Measurements from ENCODE around the gene ZNF407.

The ZNF407 gene

GRCh38 chr18:74679006-74679678 lies 81.5 kb downstream of the ZNF407 start:
- DNase-seq (ENCODE audit: low read depth): no peak

DNA sequence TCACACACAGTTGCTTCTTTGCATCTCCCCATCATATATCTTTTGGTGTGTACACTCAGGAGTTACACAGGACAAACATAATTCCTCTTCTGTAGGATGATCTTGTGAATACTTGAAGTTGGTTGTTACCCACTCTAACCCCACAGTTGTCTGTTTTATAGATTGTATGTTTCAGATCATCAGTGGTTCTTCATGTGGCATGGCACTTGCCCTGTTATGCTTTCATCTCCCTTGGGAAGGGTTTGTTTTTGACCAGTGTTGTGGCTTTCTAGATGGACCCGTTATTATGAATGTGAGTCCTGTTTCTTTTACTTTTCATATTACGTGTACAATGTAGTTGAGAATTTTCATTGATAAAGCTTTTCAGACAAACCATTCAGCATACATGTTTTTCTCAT lies 82.0 kb downstream of the ZNF407 start:
- no peak for DNase-seq (ENCODE audit: low read depth)

DNA sequence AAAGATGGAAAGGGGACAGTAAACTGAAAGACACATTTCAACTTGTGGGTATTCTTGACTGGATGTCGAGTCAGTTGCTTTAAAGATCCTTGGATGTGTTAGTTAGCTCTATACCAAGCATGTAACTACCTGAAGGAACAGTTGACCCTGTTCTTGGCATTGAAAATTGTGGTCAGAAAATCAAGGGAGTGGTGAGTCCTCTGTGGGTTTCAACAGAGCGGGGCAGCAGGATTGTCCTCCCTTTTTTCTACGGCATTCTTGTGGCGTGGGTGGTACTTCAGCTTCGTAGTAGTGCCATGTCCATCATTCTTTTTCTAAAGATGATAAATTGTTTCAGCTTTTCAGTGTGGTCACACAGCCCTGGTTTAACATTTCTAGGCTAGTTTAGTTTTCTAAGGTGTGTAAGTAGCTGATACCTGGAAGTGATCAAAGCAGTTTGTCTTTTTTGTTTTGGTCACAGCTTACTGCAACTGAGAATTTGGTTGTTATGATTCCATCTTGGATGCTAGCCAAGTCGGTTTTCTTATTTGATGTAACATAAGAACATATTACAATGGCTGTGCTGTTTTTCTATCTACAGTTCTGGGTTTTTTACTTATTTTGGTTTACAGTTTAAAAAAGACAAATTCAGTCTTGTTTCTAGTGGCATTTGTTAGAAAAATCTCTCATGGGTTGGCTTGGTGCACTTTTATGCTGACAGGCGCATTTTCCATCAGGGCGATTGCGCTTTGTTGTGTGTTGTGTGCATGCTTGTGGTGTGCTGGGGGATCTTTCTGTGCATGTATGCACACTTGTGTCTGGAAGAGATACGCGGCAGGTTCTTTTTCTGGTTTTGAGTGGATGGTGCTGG lies 84.7 kb downstream of the ZNF407 start:
- DNase-seq (ENCODE audit: low read depth): no peak

- DNase-seq (ENCODE audit: low read depth): no peak
Observed at GRCh38 chr18:74682991-74683297, 85.3 kb downstream of the ZNF407 start.

- DNase-seq (ENCODE audit: low read depth): no peak
Observed at GRCh38 chr18:74683573-74683972, 85.9 kb downstream of the ZNF407 start.

GRCh38 chr18:74689251-74689650 lies 91.6 kb downstream of the ZNF407 start:
- no peak for DNase-seq (ENCODE audit: low read depth)

GRCh38 chr18:74692367-74693013 lies 94.8 kb downstream of the ZNF407 start:
- DNase-seq (ENCODE audit: low read depth): no peak

GRCh38 chr18:74694436-74694835 lies 96.8 kb downstream of the ZNF407 start:
- no peak for DNase-seq (ENCODE audit: low read depth)

- DNase-seq (ENCODE audit: low read depth): no peak
Observed at GRCh38 chr18:74695170-74695569, 97.5 kb downstream of the ZNF407 start.

- no peak for DNase-seq (ENCODE audit: low read depth)
Observed at GRCh38 chr18:74698881-74699280, 101.2 kb downstream of the ZNF407 start.

DNA sequence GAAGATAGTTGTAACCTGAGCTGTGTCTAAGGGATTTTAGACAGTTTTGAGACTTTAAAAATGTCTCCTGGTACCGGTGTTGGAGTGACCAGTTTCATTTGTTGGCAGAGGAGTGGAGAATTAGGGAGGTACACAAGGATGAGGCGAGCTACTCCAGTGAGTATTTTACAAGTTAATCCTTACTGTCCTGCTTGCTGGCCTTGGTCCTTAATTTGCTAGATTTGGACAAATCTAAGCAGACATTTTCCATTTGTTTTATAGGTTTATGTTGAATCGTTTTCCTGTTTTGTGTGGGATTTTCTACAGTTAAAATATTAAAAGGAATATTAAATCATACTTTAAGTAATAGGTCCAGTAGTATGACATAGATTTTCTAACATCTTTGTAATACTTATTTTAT lies 101.8 kb downstream of the ZNF407 start:
- no peak for DNase-seq (ENCODE audit: low read depth)

- no peak for DNase-seq (ENCODE audit: low read depth)
Observed at GRCh38 chr18:74702950-74703349, 105.3 kb downstream of the ZNF407 start.

DNA sequence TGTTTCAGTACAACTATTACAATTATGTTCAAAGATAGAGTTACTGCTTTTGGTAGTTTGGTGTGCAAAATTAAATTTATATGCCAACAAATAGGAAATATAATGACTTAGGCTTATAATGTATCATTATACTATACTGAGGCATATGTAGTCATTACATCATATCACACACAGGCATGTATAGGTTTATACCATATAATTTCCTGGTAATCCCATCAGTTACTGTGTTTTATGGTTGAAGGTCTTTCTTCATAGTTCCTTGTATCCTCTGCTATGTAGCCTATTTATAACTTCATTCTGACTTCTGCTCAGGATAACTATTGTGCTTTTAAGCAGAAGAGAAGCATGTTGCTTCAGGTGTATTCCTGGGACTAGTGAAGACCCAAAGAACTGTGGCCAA lies 110.5 kb downstream of the ZNF407 start:
- DNase-seq (ENCODE audit: low read depth): no peak

GRCh38 chr18:74709452-74709851 lies 111.8 kb downstream of the ZNF407 start:
- no peak for DNase-seq (ENCODE audit: low read depth)

- no peak for DNase-seq (ENCODE audit: low read depth)
Observed at GRCh38 chr18:74714120-74714519, 116.5 kb downstream of the ZNF407 start.

- DNase-seq (ENCODE audit: low read depth): no peak
Observed at GRCh38 chr18:74714791-74715190, 117.1 kb downstream of the ZNF407 start.

- no peak for DNase-seq (ENCODE audit: low read depth)
Observed at GRCh38 chr18:74715306-74715705, 117.6 kb downstream of the ZNF407 start.

DNA sequence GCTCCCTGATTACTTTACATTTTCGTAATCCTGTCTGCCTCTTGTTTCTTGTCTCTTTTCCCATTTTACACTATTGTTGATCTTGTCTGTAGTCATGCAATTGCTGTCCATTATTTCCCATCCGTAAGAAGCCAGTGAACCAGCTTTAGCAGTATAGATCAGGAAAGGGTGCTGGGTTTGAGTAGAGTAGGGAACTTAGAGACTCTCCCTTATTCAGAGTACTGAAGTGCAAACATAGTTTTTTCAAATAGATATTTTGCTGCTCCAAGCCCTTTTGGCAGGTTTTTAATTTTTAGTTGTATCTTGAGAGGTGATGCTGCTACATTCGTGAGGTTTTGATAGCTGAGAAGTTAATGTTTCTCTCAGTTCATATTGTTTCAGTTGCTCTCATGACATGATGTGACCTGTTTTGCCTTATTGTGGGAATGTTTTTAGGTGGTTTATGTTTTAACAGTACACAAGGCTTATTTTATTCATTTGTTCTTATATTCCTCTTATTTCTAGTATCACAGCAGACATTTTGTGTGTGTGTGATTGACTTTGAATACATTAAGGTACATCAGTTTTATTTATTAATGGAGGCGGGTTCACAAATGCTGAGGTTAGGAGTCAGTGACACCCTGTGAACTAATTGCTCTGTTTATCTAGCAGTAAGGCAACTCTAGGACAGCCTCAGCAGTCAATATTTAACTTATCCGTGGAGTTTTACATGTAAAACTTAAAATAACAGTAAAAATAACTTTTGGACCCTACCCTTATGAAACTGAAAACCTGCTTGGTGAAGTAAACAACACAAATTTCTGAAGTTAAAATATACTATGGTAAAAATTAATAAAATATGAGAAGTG lies 118.4 kb downstream of the ZNF407 start:
- no peak for DNase-seq (ENCODE audit: low read depth)

DNA sequence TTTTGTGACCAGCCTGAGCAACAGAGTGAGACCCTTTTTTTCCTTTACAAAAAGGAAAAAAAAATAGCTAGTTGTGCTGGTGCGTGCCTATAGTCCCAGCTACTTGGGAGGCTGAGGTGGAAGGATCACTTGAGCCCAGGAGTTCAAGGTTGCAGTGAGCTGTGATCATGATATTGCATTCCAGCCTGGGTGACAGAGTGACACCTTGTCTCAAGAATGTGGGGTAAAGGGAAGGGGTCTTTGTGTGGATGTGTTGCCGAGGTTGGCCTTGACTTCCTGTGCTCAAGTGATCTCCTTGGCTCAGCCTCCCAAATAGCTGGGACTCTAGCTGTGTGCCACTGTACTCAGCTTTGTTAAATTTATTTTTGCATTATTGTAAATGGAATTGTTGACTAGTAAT lies 120.6 kb downstream of the ZNF407 start:
- DNase-seq (ENCODE audit: low read depth): no peak

DNA sequence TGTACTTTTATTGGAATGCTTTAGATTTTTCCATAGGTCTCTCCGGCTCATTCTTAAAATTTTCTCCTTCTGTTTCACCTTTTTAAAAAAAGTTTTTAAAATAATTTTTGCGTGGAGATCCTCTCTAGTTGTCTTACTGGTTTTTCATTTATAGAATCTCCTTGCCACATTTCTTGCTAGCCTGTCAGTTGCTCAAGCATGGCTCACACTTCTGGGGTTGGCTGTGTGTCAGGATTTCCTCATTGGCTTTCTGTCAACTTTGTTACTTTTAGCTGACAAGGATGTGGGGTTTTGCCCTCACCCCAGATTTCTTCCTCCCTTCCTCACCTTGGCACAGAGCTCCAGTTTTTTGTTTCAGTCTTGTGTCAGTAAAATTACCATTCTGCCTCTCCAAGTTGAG lies 124.6 kb downstream of the ZNF407 start:
- DNase-seq (ENCODE audit: low read depth): no peak

DNA sequence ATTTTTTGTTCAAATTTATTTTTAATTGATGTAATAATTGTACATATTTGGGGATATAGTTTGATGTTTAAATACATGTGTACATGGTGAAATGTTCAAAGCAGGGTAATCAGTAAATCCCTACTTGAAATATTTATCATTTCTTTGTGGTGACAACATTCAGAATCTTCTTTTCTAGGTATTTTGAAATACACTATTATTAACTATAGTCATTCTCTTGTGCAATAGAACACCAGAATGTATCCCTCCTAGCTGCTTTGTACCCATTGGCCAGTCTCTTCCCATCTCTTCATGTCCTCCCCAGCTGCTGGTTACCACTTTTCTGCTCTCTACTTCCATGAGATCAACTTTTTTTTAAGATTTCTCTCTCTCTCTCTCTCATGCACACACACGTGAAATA lies 126.5 kb downstream of the ZNF407 start:
- DNase-seq (ENCODE audit: low read depth): no peak

DNA sequence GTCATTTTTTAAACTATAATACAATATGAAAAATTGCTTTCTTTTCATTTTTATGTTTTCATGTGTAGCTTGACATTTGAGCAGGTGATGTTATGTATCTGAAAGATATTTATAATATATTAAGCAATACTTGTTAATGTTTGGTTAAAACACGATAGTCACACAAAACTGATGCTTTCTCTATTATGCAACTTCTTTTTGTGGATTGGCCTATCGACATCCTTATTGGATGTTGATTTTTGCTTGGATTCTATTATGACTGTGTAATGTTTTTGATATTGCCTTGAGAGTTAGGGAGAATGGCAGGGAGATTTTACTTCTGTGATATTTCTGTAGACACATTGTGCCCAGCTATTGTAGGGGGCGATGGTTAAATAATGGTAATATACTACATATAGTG lies 128.0 kb downstream of the ZNF407 start:
- DNase-seq (ENCODE audit: low read depth): no peak
